Endodermal cell (in vitro differentiated cells): ENCODE measurements around the gene SH3BGRL. TPM values are rescaled to one million over a fixed set of nuclear protein-coding genes. Genes with fewer than 3 reads are reported as not detected.

ENCODE experiments used
- DNase-seq: peaks from one replicate; pipeline ENCODE4 v3.0.0-alpha.2; 2017
- H3K27ac ChIP-seq: 2 replicates; pipeline ENCODE4 v1.5.1; 2013; ENCODE audit warnings: mild to moderate bottlenecking, low read depth, low read length, moderate library complexity
- H3K27me3 ChIP-seq: 2 replicates; pipeline ENCODE4 v1.6.1; 2013; ENCODE audit warnings: mild to moderate bottlenecking, low read length, moderate library complexity; ENCODE audit not compliant: insufficient read depth, control insufficient read depth, poor library complexity, severe bottlenecking
- H3K36me3 ChIP-seq: 2 replicates; pipeline ENCODE4 v1.7.0; 2013; ENCODE audit warnings: mild to moderate bottlenecking, low read length, moderate library complexity; ENCODE audit not compliant: control insufficient read depth, insufficient read depth
- H3K4me1 ChIP-seq: one replicate; pipeline ENCODE4 v1.7.0; 2013; ENCODE audit warnings: low read length; ENCODE audit not compliant: control insufficient read depth, insufficient read depth
- H3K4me3 ChIP-seq: 2 replicates; pipeline ENCODE4 v1.5.1; 2013; ENCODE audit warnings: mild to moderate bottlenecking, low read length, moderate library complexity
- H3K9ac ChIP-seq: 2 replicates; pipeline ENCODE4 v1.6.1; 2013; ENCODE audit warnings: mild to moderate bottlenecking, low read length, moderate library complexity; ENCODE audit not compliant: poor library complexity, severe bottlenecking; ENCODE audit errors: extremely low read depth
- H3K9me3 ChIP-seq: 2 replicates; pipeline ENCODE4 v1.6.1; 2013; ENCODE audit warnings: mild to moderate bottlenecking, low read length, moderate library complexity; ENCODE audit not compliant: control insufficient read depth
- H3K27ac Mint-ChIP-seq: 2 replicates; pipeline ENCODE4 v1.8.0; 2020; ENCODE audit warnings: mixed read lengths
- H3K27me3 Mint-ChIP-seq: 2 replicates; pipeline ENCODE4 v1.8.0; 2021; ENCODE audit warnings: mild to moderate bottlenecking, mixed read lengths; ENCODE audit not compliant: insufficient read depth
- H3K36me3 Mint-ChIP-seq: 2 replicates; pipeline ENCODE4 v1.8.0; 2020; ENCODE audit warnings: low read depth, mixed read lengths
- H3K4me1 Mint-ChIP-seq: 2 replicates; pipeline ENCODE4 v1.8.0; 2020; ENCODE audit warnings: mixed read lengths
- H3K4me3 Mint-ChIP-seq: 2 replicates; pipeline ENCODE4 v1.8.0; 2020; ENCODE audit warnings: mild to moderate bottlenecking, moderate library complexity, mixed read lengths
- H3K9me3 Mint-ChIP-seq: 2 replicates; pipeline ENCODE4 v1.8.0; 2020; ENCODE audit warnings: mild to moderate bottlenecking, mixed read lengths
- WGBS, 2 experiments: methylation state at CpG; one replicate each; pipeline versions ENCODE4 v1.1.5 to v1.1.7; 2013; ENCODE audit warnings: missing lambda C conversion rate in 2 of 2, mixed read lengths in 1 of 2; ENCODE audit not compliant: insufficient coverage in 1 of 2, insufficient read length in 1 of 2; 5-methylcytosine and 5-hydroxymethylcytosine counted together
- total RNA-seq, 2 donors: library from RNA; stranded (reverse); fragmentation: NEBNext Ultra II Directional in 1 of 2; extraction: Animal tissue kit (Norgen Biotek cat#: 25700) in 1 of 2; gene quantifications; 2 replicates in 1 of 2; 3 replicates in 1 of 2; pipeline ENCODE4 v1.2.1, GENCODE V29; 2021
- TF ChIP-seq, protein P1 (sequence below): fragments of 200-600 bp; sonication (generic); conservative IDR thresholded peaks from 2 replicates; pipeline ENCODE4 v1.5.0; 2021; ENCODE audit warnings: antibody characterized with exemption, mild to moderate bottlenecking

The SH3BGRL gene
- total RNA-seq, 2 donors from 2014 or later, result 44.8 to 63.5 TPM

DNA sequence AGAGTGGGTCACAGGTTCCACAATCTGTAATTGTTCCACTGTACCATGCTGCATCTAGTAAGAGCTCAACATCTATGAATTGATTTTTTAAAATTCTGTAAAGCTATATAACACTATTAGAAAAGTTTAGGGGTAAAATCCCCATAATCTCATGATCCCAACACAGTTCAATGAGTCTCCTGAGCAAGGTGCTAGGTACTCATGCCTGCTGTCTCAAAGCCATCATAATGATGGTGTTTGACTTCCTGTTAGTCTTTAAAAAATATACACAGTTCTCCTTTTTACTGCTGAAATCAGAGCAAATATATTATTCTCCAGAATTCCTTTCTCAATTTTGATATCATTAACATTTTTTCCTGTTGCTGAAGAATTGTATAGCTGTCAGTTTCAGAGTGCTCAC is 55.9 kb downstream of the SH3BGRL start:
- no peak for DNase-seq
- TF ChIP-seq, protein P1, sequence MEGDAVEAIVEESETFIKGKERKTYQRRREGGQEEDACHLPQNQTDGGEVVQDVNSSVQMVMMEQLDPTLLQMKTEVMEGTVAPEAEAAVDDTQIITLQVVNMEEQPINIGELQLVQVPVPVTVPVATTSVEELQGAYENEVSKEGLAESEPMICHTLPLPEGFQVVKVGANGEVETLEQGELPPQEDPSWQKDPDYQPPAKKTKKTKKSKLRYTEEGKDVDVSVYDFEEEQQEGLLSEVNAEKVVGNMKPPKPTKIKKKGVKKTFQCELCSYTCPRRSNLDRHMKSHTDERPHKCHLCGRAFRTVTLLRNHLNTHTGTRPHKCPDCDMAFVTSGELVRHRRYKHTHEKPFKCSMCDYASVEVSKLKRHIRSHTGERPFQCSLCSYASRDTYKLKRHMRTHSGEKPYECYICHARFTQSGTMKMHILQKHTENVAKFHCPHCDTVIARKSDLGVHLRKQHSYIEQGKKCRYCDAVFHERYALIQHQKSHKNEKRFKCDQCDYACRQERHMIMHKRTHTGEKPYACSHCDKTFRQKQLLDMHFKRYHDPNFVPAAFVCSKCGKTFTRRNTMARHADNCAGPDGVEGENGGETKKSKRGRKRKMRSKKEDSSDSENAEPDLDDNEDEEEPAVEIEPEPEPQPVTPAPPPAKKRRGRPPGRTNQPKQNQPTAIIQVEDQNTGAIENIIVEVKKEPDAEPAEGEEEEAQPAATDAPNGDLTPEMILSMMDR, result no peak
- Mint-ChIP-seq H3K27ac (no peak overlapping the region), H3K4me3 (no peak overlapping the region), H3K27me3 (no peaks in the 10 kb centered on the region), H3K9me3 (peaks cover 39% of the 10 kb centered on the region), H3K36me3 (no peaks in the 10 kb centered on the region), H3K4me1 (peaks cover 8% of the 10 kb centered on the region)
- no peaks in the 10 kb centered on the region for H3K27me3 ChIP-seq
- no peak overlapping the region for H3K27ac ChIP-seq
- no peaks in the 10 kb centered on the region for H3K4me1 ChIP-seq
- H3K36me3 ChIP-seq, result no peaks in the 10 kb centered on the region
- H3K9me3 ChIP-seq, result no peaks in the 10 kb centered on the region
- H3K4me3 ChIP-seq, result no peak overlapping the region
- H3K9ac ChIP-seq, result no peak overlapping the region

DNA sequence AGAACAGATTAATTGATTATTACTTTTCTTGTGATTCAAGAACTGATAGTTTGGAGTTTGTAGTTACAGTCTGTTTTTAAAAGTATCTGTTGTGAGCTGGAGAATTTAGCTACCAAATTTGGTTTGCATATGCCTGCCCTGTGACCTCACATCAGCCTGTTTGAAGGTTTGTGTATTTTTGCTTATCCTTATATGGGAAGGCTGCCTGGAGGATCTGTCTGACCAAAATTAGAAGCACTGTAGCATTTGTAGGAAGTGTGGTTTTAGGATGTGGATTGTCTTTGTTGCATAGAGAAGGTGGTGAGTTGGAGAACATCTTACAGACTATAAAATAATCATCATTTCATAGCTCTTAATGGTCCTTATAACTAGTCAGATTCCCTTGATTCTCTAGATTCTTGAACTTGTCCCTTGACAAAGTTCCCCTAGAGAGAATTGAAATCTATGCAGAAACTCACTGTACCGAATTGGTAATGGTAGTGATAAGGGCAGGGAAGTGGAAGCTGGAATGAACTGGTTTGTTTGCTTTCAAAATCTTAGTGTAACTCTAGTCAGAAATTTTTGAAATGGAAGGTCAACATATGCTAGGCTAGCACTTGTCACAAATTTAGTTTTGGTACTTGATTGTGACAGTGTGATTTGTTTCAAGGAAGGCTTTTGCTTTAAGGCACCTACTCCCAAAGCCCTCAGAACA is 57.3 kb downstream of the SH3BGRL start:
- Mint-ChIP-seq H3K4me3 (no peak overlapping the region), H3K27me3 (no peaks in the 10 kb centered on the region), H3K36me3 (no peaks in the 10 kb centered on the region), H3K9me3 (peaks cover 36% of the 10 kb centered on the region), H3K4me1 (peaks cover 8% of the 10 kb centered on the region), H3K27ac (peak overlapping the region; percentile 38)
- TF ChIP-seq, protein P1, result no peak
- no peak overlapping the region for H3K9ac ChIP-seq
- no peaks in the 10 kb centered on the region for H3K36me3 ChIP-seq
- no peak overlapping the region for H3K27ac ChIP-seq
- no peaks in the 10 kb centered on the region for H3K4me1 ChIP-seq
- no peak overlapping the region for H3K4me3 ChIP-seq
- no peaks in the 10 kb centered on the region for H3K27me3 ChIP-seq
- DNase-seq, result no peak
- no peaks in the 10 kb centered on the region for H3K9me3 ChIP-seq
- 29% methylated on average over 1 of the region's 1 CpG; no CpG with 5 or more reads in 1 of the 2 experiments for WGBS, 2 experiments

DNA sequence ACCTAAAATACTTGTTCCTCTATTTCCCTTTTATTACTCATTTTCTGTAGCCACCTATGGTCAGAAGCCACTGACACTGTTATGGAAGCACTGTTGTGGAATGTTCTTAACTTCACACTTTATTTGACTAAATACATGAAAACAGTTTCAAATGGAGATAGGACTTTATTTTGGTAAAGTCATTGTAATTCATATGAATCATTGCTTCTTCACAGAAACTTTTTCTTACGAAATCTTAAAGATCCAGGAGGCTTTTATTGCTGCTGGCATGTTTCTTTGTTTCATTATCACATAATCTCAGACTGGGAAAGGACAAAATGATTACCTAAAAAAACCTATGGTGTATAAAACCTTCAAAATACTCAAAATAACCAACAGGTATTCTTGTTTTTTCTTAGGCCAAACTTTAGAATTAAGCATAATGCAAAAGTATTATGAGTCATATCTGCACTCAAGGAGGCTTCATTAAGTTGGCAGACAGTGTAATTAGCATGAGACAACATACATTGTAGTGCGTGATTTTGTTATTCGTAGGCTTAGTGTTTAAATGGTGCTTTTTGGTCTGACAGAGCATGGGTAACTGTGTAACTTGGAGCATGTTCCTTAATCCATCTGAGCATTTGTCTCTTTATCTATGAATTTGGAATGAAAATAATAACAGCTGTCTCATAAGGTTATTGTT is 58.0 kb downstream of the SH3BGRL start:
- TF ChIP-seq, protein P1, result no peak
- H3K4me3 Mint-ChIP-seq, result no peak overlapping the region
- no peaks in the 10 kb centered on the region for H3K27me3 Mint-ChIP-seq
- no peaks in the 10 kb centered on the region for H3K36me3 ChIP-seq
- no peak overlapping the region for H3K27ac ChIP-seq
- 75% methylated on average over 3 of the region's 3 CpGs; no CpG with 5 or more reads in 1 of the 2 experiments for WGBS, 2 experiments
- peaks cover 35% of the 10 kb centered on the region for H3K9me3 Mint-ChIP-seq
- no peak for DNase-seq
- no peaks in the 10 kb centered on the region for H3K36me3 Mint-ChIP-seq
- peaks cover 7% of the 10 kb centered on the region for H3K4me1 Mint-ChIP-seq
- no peaks in the 10 kb centered on the region for H3K9me3 ChIP-seq
- H3K4me3 ChIP-seq, result no peak overlapping the region
- no peak overlapping the region for H3K9ac ChIP-seq
- no peak overlapping the region for H3K27ac Mint-ChIP-seq
- H3K4me1 ChIP-seq, result no peaks in the 10 kb centered on the region
- H3K27me3 ChIP-seq, result no peaks in the 10 kb centered on the region
